Fibroblast of villous mesenchyme (primary cell): ENCODE data around the gene NDUFA12. TPM values are rescaled to one million over a fixed set of nuclear protein-coding genes. Genes with fewer than 3 reads are reported as not detected.

ENCODE experiments used
- DNase-seq: peaks from one replicate; pipeline ENCODE4 v3.0.0-alpha.2; 2010; ENCODE audit warnings: low read depth
- H3K4me3 ChIP-seq: 2 replicates; pipeline ENCODE4 v1.5.1; 2011; ENCODE audit warnings: low read depth, mild to moderate bottlenecking, low read length
- CTCF ChIP-seq: IDR thresholded peaks from 2 replicates; pipeline ENCODE4 v1.5.1; 2012; ENCODE audit warnings: low read depth, mild to moderate bottlenecking, low read length; ENCODE audit not compliant: insufficient read depth
- total RNA-seq: library from RNA; depleted of rRNA; stranded (reverse); fragments of >200 nt; gene quantifications from 2 replicates; pipeline ENCODE4 v1.2.3, GENCODE V29; 2012

The NDUFA12 gene
- total RNA-seq, 1 donor: 108 TPM

- no peak for DNase-seq
- H3K4me3 ChIP-seq: no peak overlapping the region
- no peak for TF ChIP-seq CTCF
Observed at GRCh38 chr12:94971923-94972322, 31.6 kb downstream of the NDUFA12 start.

- no peak overlapping the region for H3K4me3 ChIP-seq
- no peak for TF ChIP-seq CTCF
- DNase-seq: no peak
Observed at GRCh38 chr12:94970560-94970959, 32.9 kb downstream of the NDUFA12 start.

GRCh38 chr12:94969424-94969823 is 34.1 kb downstream of the NDUFA12 start:
- H3K4me3 ChIP-seq: no peak overlapping the region
- no peak for DNase-seq
- no peak for TF ChIP-seq CTCF

GRCh38 chr12:94965982-94966630 is 37.4 kb downstream of the NDUFA12 start:
- no peak overlapping the region for H3K4me3 ChIP-seq
- peak; percentile 38 for DNase-seq
- no peak for TF ChIP-seq CTCF

GRCh38 chr12:94963649-94964048 is 39.8 kb downstream of the NDUFA12 start:
- TF ChIP-seq CTCF: no peak
- no peak for DNase-seq
- H3K4me3 ChIP-seq: no peak overlapping the region

GRCh38 chr12:94962670-94963069 is 40.8 kb downstream of the NDUFA12 start:
- DNase-seq: peak; percentile 60
- H3K4me3 ChIP-seq: no peak overlapping the region
- no peak for TF ChIP-seq CTCF

GRCh38 chr12:94961911-94962310 is 41.6 kb downstream of the NDUFA12 start:
- DNase-seq: no peak
- no peak for TF ChIP-seq CTCF
- no peak overlapping the region for H3K4me3 ChIP-seq
